Subcutaneous adipose tissue (tissue), 4 donors: ENCODE data around the gene DHX35. TPM values are rescaled to one million over a fixed set of nuclear protein-coding genes. Genes with fewer than 3 reads are reported as not detected.

ENCODE experiments used
- CTCF ChIP-seq: fragments of 450-650 bp; IDR thresholded peaks from one replicate; pipeline ENCODE4 v1.5.1; 2016; ENCODE audit warnings: low read depth, mild to moderate bottlenecking, control low read depth, antibody characterized with exemption, moderate library complexity
- total RNA-seq, 4 donors: library from RNA; depleted of rRNA; stranded (reverse); fragments of >200 nt; gene quantifications; one replicate each; pipeline ENCODE4 v1.1.0, GENCODE V29; 2016

DHX35 gene
- total RNA-seq, 4 donors from 2014 or later = 10.6 to 14.5 (median 12.5) TPM

- TF ChIP-seq CTCF = no peak
Observed at GRCh38 chr20:38940644-38941043, 21.5 kb upstream of the DHX35 start.

- TF ChIP-seq CTCF = no peak
Observed at GRCh38 chr20:38941726-38942389, 20.3 kb upstream of the DHX35 start.

GRCh38 chr20:38945012-38945411 is 17.1 kb upstream of the DHX35 start:
- no peak for TF ChIP-seq CTCF

DNA sequence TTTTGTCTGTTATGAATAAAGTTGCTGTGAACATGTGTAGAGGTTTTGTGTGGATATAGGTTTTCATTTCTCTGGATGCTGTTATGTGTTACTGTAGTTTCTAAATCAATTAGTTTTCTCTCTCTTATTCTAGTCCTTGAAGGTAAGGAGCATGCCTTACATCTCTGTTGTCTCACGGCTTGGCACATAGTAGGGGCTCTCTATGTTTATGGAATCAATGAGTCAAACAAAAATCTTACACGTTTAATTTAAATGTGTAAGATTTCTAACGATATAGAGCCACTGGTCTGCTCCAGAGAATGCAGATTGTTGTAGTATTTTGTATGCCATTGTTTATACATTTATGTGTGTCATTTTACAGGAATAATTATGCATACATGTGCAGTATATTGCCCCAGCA is 15.3 kb upstream of the DHX35 start:
- TF ChIP-seq CTCF = no peak

DNA sequence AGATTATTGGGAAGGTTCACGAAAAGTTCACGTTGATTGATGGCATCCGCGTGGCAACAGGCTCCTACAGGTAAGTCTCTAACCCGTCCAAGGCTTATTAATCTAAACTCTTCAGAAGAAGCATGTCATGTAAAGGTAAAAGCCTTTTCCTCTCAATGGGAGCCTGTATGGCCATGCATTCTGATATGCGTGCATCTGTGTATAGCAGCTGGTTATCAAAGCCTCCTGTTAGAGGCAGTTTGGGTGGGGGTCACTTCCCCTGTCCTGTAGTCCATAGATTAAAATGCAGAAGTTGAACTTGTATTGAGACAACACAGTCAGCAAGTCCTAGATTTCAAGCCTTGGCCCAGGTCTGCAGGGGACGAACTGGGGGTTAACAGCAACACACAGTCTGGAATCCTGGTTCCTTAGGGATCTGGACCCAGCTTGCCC is 14.2 kb upstream of the DHX35 start:
- no peak for TF ChIP-seq CTCF

DNA sequence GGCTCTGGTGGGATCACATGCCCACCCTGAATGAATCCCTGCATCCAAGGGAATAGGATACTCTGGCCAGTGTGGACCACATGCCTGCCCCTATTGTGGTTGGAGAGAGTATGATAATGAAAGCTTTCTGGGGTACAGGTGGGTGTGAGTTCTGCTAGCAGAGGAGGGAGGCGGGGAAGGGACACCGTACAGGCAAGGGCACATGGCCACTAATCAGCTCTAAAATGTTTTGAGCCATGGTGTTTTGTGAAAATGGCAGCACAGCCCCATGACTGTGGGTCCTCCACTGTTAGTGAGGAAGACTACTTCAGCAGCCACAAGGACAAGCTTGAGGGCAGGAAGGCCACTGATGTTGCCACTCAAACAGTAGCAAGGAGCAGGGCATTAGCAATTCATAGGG is 11.9 kb upstream of the DHX35 start:
- no peak for TF ChIP-seq CTCF

GRCh38 chr20:38951611-38952010 is 10.5 kb upstream of the DHX35 start:
- TF ChIP-seq CTCF = no peak
